PC-3 (cell line): ENCODE data around the gene CSMD2.

Experiments used
- EZH2 ChIP-seq: fragments of 300-600 bp; sonication (generic); IDR thresholded peaks from one replicate; pipeline ENCODE4 v1.6.1; 2017; ENCODE audit warnings: antibody characterized with exemption, mild to moderate bottlenecking, low read length; ENCODE audit not compliant: unreplicated experiment
- EZH2phosphoT487 ChIP-seq: fragments of 300-600 bp; sonication (generic); IDR thresholded peaks from 2 replicates; pipeline ENCODE4 v1.6.1; 2018; ENCODE audit warnings: mild to moderate bottlenecking, antibody characterized with exemption, low read length, borderline replicate concordance
- TF ChIP-seq, protein P1 (sequence below): fragments of 300-600 bp; sonication (generic); conservative IDR thresholded peaks from 2 replicates; pipeline ENCODE4 v1.5.1; 2017; ENCODE audit warnings: antibody characterized with exemption, low read depth, mild to moderate bottlenecking, low read length

DNA sequence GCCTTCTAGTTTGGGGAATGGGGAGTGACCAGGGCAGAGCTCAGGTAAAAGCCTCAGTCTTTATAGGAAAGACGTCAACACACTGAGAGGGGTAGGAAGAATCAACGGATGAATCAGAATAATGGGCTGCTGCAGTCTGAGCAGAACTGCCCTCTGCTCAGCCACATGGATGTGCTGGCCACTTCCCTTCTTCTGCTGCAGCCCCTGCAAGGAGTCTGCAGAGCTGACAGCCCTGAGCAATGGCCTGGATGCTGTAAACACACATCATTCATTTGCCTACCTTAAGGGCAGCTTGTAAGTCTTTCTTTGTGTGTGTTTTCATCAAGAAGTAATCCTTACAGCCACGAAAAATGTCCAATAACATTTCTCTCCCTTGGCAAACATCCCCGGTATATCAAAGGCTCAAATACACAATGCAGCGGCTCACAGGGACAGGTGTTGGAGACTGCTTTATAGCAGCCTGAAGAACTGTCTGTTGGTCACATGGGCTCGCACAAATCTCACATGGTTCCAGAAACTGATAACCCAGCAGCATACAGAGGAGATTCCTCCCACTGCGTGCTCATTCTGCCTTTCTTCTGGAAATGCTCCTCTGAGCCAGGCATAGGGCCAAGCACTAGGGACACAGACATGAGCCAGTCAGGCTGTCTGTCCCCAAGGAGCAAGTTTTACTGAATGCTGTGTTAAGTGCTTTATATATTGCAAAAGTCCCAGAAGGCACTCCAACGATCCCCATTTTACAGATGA lies 191.1 kb downstream of the CSMD2 start:
- TF ChIP-seq, protein P1, sequence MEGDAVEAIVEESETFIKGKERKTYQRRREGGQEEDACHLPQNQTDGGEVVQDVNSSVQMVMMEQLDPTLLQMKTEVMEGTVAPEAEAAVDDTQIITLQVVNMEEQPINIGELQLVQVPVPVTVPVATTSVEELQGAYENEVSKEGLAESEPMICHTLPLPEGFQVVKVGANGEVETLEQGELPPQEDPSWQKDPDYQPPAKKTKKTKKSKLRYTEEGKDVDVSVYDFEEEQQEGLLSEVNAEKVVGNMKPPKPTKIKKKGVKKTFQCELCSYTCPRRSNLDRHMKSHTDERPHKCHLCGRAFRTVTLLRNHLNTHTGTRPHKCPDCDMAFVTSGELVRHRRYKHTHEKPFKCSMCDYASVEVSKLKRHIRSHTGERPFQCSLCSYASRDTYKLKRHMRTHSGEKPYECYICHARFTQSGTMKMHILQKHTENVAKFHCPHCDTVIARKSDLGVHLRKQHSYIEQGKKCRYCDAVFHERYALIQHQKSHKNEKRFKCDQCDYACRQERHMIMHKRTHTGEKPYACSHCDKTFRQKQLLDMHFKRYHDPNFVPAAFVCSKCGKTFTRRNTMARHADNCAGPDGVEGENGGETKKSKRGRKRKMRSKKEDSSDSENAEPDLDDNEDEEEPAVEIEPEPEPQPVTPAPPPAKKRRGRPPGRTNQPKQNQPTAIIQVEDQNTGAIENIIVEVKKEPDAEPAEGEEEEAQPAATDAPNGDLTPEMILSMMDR = no peak
- TF ChIP-seq EZH2phosphoT487 (no peak), EZH2 (no peak)
